ENCODE data around the gene EPHA3.

The EPHA3 gene

GRCh38 chr3:89154416-89154815 is 47.0 kb downstream of the EPHA3 start:
- DNase-seq, result no peak

DNA sequence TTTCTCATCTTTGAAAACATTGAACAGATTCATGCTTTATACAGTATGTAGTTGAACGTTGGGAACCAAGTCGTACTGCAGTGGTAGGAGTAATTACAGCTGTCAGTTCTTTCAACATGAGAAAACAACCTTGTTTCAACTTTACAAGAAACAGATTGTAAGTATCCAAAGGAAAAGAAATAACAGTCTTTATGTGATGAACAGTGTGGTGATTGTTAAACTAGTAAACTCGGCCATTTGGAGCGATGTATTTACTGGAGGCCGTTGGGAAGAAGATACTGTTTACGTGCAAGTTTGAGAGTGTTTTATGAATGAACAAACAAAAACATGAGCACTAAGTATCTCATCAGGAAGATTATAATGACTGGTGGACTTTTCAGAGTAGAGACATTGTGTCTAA is 48.4 kb downstream of the EPHA3 start:
- DNase-seq, result no peak

GRCh38 chr3:89157575-89157974 is 50.2 kb downstream of the EPHA3 start:
- no peak for DNase-seq

- DNase-seq, result no peak
Measured at GRCh38 chr3:89159605-89160004, 52.2 kb downstream of the EPHA3 start.

DNA sequence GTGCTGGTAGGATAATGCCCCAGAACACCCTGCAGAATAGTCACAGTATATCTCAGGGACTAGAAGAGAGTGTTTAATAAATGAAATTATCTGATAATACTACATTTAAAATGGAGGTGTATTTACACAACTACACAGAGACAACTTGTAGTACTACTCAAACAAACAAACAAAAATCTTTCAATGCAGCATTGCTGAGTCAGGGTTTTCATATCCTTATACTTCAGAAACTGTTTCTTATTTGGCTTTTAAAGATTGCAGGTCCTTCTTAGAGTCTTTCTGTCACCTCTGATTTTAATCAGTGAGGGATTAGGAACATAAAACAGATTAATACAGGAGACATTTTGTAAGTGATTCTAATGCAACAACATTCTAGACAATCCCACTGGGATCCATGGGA is 57.4 kb downstream of the EPHA3 start:
- DNase-seq, result no peak

DNA sequence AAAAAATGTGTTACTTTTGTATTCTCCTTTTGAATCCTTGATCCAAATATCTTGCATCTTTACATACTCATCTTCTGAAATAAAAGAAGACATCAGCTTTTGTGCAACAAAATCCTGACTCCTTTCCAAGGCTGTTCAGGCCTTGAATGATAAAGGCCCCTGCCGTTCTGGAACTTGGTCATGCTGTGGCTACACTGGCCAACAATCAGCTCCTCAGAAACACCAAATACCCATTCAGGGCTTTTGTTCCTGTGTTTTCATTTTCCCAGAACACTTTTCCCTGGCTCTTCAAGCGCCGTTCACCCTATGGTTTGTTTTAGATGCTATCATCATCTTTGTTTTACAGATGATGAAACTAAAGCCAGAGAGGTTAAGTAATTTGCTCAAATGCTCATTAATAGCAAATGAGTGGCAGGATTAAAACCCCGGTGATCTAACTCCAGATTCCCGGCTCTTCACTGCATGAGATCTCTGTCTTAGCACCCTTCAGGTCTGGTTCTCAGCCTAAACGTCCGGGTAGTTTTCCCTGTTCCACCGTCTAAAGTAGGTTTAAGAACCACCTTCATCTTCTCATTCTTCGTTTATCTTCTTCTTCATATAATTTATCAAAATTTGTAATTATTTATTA is 58.3 kb downstream of the EPHA3 start:
- no peak for DNase-seq

DNA sequence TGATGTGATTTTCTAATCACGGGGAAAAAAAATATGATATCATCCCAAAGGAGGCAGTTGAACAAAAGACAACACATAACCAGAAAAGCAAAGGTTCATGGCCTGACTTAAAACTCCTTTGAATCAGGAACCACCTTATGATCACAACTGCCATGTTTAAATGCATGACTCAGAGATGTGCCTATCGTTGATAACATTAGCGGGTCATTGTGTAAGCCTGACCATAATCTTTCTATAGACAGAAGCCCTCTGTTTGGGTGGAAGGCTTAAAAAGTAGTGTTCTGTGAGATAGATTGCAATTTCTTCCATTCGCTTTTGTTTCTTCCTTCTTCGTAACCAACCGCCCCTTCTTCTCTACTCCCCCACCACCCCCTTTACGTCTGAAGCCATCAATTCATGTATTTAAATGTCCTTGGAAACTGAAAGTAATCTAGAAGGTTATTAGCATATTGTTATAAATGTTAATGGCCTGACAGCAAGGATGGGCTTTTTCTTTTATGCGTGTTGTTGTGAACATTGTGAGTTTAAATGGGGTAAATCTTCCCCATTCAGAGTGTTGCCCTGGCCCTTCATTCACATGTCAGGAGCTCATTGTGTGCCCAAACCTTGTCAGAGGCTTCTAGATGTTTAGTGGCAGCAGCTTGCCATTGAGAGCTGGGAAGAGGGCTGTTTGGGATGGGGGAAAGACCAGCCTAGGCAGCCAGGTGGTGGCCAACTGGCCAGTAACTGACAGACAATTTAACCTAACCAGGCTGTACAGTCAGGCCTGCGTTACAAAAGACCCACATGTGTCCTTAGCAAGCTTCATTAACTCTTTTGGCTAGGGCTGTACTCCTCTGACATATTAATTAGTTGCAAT is 64.5 kb downstream of the EPHA3 start:
- DNase-seq, result no peak

GRCh38 chr3:89173546-89173945 is 66.1 kb downstream of the EPHA3 start:
- no peak for DNase-seq

DNA sequence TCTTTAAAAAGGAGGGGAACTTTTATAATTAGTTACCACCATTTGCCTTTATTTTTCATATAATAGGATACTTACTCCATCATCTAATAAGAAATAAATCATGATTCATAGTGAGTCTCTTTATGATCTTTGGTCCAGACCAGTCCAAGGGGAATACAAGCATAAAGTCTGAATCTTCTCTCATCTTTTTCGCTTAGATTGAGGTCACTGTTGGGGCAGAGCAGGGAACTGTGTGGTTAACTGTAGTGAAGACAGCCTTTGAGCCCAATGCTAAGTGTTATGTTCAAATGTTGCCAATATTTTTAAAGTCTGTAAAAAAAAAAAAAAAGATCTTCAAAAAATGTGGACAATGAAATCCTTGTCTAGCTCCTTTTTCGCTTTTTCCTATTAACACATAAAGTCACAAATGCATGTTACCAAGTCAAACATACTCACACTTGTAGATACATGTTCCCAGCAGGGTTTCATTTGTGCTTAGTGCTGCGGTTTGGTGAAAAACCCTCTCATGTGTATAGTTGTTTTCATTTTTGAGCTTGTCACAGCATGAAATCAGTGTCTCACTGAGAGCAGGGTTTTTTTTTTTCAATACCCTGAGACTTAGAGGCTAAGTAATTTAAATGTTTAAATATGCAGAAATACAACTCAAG is 72.1 kb downstream of the EPHA3 start:
- DNase-seq, result no peak

DNA sequence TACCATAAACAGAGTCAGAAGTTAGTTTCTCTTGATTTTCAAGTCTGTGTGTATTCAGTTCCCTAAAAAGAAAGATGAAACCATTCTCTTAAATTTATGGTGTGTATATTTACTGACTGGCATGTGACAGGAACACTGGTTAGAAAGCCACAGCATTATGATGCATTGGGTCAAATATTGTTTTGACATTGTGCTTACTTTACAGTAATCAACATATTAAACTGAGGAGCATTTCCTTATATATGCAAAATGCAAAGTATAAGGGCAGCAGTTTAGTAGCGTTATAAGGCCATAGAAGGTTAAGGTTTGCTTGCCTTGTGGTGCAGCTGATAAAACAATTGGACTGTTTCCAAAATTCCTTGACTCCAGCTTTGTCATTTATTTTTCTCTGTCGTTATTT is 72.9 kb downstream of the EPHA3 start:
- DNase-seq, result no peak

GRCh38 chr3:89182056-89182455 is 74.6 kb downstream of the EPHA3 start:
- DNase-seq, result no peak

DNA sequence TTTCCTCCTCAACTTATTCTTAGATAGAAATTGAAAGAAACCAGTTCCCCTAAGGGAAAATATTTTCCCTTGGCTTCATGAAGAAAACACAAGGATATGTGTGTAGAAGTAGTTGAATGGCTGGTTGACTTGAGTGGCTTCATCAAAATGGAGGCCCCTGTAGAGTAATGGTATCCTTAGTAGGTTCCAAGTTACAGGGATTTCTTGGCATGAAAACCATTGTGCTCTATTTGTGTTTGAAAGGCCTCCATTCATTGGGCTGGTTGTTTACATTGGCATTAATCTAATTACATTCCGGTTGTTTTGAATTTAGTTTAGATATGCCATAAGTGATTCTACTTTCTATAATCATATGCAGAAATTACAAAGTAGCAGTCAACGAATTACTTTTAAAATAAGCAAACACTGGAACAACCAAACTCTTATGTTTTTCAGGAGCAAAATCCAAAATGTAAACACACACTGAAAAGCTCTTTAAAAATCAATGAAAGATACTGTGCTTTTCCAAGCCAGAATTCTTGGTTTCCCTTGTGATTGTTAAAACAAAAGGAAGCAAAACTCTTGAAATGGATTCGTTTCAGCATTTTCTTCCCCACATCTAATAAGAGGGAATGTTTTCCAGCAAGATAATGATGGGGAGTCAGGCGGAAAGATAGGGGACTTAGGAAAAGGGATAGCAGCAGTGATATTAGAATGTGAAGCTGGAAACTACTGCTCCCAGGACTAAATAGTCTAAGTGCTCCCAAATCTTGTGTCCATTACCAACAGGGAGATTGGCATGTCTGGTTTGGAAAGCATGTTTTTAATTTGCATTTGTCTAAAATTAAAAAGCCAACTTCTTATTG is 77.0 kb downstream of the EPHA3 start:
- no peak for DNase-seq

DNA sequence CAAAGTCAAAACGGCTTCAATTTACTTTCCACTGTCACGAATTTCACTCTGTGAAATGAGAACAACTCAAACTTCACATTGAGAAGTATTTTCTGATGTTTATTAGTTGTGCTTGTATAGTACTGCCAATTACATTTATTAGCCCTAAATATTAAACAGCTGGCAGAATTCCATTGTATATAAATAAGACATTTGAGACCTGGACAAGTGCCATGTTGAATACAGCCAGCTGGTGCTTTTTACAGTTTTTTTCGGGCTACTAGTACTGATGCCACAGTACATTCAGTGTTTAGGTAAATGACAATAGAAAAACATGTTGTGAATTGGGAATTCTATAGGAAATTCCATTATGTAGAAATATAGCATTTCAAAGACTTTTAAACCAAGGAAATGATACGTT is 79.0 kb downstream of the EPHA3 start:
- DNase-seq, result peak; percentile 20

GRCh38 chr3:89198591-89198990 is 91.2 kb downstream of the EPHA3 start:
- DNase-seq, result no peak

GRCh38 chr3:89212619-89213018 is 105.2 kb downstream of the EPHA3 start:
- no peak for DNase-seq

DNA sequence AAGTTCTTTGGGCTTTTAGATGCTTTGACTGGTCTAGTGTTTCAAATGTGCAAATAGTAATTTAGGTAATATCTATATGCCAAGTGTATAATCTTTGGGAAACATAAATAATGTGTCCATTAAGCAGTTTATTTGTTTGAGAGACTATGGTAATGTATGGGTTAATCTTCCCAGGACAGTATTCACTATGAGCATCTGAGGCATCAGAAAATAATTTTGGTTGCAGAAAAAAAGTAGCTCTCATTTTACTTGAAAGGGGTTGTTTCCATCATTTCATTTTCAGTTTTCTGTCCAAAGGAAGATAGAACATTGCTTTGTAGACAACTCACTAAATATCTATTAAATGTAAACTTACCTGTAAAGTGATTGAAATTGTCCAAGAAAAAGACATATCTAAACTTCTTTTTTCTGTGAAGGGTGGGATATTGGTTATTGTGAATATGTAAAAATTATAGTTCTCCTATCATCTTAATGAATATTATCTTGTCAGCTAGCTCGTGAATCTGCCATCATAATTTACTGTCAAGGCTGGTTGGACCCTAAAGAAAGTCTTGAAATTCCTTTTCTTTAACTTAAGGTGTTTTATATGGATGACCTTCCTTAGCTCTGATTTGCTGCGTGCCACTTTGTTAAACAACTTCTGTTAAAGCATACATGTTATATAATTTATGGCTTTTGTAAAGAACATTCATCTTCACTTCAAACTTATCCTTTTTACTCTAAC is 108.8 kb downstream of the EPHA3 start:
- DNase-seq, result no peak

DNA sequence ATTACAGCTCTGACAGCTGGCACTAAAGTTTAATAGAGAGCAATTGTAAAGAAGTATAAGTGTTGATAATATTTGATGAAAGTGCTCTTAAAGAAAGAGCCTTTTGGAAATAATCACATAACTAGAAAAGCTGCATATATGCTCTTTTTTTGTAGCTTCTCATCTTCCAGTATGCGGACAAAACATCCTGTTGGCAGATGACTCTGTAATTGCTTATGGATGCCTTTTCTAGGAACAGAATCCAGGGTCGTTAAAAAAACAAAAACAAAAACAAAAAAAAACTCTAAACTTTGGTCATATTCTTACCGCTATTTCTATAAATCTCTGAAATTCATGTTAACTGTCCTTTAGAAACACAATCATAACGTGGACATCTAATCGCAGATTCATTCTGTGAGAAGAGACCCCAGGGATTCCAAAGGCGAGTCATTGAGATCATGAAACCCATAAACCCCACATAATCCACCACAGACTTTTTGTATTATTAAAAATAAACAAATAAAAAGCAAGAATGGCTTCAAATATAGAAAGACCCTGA is 109.8 kb downstream of the EPHA3 start:
- DNase-seq, result no peak

GRCh38 chr3:89221924-89222323 is 114.5 kb downstream of the EPHA3 start:
- DNase-seq, result no peak

DNA sequence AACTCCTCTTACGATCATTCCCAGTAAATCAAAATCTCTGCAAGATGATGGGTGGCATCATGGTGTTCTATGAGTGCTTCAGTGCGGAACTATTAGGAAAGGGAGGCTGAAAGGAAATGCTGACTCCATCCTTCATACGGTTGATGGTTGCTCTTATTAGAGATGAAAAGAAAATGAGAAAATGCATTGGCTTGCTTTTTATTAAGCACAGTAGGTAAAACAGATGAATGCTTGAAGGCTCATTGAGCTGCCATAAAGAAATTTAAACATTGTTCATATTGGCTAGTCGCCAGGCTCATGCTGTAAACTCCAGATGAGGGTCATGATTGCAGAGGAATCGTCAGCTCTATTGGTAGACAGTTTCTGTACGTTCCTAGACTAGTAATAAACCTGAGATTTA is 115.8 kb downstream of the EPHA3 start:
- DNase-seq, result no peak

DNA sequence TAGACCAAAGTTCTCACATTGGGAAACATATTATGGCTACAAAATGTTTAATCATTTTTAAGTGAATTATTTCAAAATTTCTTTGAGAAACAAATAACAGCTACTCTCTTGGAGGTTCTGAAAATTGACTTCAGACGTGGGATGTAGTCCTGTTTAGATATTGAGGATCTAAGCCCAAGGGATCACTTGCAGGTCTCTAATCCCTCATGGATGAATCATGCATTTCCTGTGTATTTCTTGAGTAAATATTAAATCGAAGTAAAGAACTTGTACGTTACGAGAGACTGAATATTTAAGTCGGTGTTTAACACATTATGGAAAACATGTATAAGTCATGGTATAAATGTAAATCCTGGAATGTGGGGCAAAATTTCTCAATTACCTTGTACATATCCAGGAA is 119.8 kb downstream of the EPHA3 start:
- no peak for DNase-seq

- no peak for DNase-seq
Measured at GRCh38 chr3:89227634-89228033, 120.2 kb downstream of the EPHA3 start.

- no peak for DNase-seq
Measured at GRCh38 chr3:89232155-89232554, 124.7 kb downstream of the EPHA3 start.
